DOHH2 (cell line): ENCODE measurements around the gene AVPI1.

Experiments used
- EZH2phosphoT487 ChIP-seq: fragments of 200-600 bp; sonication (generic); IDR thresholded peaks from 2 replicates; pipeline ENCODE4 v1.6.1; 2017; ENCODE audit warnings: borderline replicate concordance, mild to moderate bottlenecking, antibody characterized with exemption, low read length, moderate library complexity, mixed read lengths
- TF ChIP-seq, protein P1 (sequence below): fragments of 200-600 bp; sonication (generic); IDR thresholded peaks from one replicate; pipeline ENCODE4 v1.5.1; 2014; ENCODE audit warnings: antibody characterized with exemption, mild to moderate bottlenecking, low read depth, low read length; ENCODE audit not compliant: poor library complexity, severe bottlenecking

DNA sequence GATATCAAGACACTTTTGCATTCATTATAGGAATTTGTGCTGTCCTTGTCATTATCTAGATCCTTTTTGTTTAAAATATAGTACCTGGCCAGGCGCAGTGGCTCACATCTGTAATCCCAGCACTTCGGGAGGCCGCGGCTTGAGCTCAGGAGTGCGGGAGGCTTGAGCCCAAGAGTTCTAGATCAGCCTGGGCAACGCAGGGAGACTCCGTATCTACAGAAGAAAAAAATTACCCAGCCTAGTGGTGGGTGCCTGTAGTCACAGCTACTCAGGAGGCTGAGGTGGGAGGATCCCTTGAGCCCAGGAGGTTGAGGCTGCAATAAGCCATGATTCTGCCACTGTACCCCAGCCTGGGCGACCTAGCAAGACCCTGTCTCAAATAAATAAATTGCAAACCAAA is 53.1 kb downstream of the AVPI1 start:
- TF ChIP-seq, protein P1, sequence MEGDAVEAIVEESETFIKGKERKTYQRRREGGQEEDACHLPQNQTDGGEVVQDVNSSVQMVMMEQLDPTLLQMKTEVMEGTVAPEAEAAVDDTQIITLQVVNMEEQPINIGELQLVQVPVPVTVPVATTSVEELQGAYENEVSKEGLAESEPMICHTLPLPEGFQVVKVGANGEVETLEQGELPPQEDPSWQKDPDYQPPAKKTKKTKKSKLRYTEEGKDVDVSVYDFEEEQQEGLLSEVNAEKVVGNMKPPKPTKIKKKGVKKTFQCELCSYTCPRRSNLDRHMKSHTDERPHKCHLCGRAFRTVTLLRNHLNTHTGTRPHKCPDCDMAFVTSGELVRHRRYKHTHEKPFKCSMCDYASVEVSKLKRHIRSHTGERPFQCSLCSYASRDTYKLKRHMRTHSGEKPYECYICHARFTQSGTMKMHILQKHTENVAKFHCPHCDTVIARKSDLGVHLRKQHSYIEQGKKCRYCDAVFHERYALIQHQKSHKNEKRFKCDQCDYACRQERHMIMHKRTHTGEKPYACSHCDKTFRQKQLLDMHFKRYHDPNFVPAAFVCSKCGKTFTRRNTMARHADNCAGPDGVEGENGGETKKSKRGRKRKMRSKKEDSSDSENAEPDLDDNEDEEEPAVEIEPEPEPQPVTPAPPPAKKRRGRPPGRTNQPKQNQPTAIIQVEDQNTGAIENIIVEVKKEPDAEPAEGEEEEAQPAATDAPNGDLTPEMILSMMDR = peak; percentile 31
- TF ChIP-seq EZH2phosphoT487 = no peak
